ENCODE results near the gene CLPX. TPM values are rescaled to one million over a fixed set of nuclear protein-coding genes. Genes with fewer than 3 reads are reported as not detected.

The CLPX gene
- total and polyA plus RNA-seq, 9 donors: 30.0 to 45.9 (median 39.9) TPM

DNA sequence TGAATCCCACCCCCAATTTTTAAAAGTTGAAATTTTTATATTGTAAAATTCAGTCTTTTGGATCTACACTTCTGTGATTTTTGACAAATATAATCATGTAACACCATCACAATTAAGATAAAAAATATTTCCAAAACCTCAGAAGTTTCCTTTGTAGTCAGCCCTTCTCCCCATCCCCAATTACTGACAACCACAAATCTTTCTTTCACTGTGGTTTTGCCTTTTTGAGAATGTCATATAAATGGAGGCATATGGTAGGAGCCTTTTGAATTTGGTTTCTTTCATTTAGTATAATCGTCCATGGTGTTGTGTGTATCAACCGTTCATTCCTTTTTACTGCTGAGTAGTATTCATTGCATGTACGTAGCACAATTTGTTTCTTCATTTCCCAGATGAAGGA lies 34.0 kb upstream of the CLPX start:
- Histone ChIP-seq H3K4me3 (ENCODE audit: low read length) (no peak overlapping the region), H3K9me3 (replicated peaks; ENCODE audit: control insufficient read depth, low read depth, low read length) (no peaks in the 10 kb centered on the region), H3K27me3 (ENCODE audit: control insufficient read depth, insufficient read depth, low read length) (no peaks in the 10 kb centered on the region), H3K27ac (ENCODE audit: low read length) (no peak overlapping the region), H3K36me3 (ENCODE audit: control insufficient read depth, insufficient read depth, low read length) (no peaks in the 10 kb centered on the region), H3K4me1 (ENCODE audit: control insufficient read depth, insufficient read depth, low read length) (peaks cover 3% of the 10 kb centered on the region)
- no CpG with 5 or more reads among the region's 3 CpGs for WGBS (ENCODE audit: insufficient coverage)
- no peak for DNase-seq

DNA sequence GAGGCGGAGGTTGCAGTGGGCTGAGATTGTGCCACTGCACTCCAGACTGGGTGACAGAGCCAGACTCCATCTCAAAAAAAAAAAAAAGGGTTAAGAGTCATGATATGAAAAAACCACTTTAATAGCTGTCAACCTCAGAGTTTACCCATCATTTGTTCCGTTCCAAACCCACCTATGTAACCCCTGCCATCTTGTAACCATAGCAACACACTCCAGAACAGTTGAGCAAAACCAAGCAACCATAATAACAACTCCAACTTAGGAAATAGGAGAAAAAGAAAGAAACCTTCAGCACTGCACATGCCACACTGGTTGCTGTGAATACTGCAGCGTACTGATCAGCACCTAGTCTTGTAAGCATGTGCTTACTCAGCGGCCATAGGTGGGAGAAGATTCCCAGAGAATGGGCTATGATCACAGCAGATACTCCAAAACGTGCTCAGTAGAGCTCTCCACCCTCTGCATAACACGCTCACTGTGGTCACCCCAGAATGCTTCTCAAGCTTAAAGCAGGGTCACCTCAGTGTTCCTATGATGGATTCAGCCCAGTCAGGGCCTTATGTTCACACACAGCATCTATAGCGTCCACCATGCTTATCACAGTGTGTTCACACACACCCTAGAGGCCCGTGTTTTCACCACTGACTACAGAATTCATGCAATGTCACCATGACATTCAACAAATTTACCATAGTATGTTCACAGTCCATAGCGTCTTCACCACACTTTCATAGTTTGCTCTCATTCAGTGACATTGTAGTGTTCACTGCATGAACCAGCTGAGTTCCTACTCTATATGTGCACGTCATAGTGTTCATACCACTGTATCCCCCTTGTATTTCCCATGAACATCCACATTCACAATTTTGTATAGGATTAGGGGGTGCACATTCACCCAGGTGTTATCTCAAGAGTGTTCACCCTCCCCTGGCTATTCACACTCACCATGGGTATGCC lies 32.7 kb upstream of the CLPX start:
- no peaks in the 10 kb centered on the region for H3K9me3 ChIP-seq (replicated peaks; ENCODE audit: control insufficient read depth, low read depth, low read length)
- H3K27ac ChIP-seq (ENCODE audit: low read length): no peak overlapping the region
- H3K27me3 ChIP-seq (ENCODE audit: control insufficient read depth, insufficient read depth, low read length): no peaks in the 10 kb centered on the region
- peaks cover 3% of the 10 kb centered on the region for H3K4me1 ChIP-seq (ENCODE audit: control insufficient read depth, insufficient read depth, low read length)
- no peak overlapping the region for H3K4me3 ChIP-seq (ENCODE audit: low read length)
- no peaks in the 10 kb centered on the region for H3K36me3 ChIP-seq (ENCODE audit: control insufficient read depth, insufficient read depth, low read length)
- DNase-seq: no peak
- whole genome bisulfite sequencing (ENCODE audit: insufficient coverage): 81% methylated on average over 8 of the region's 10 CpGs

DNA sequence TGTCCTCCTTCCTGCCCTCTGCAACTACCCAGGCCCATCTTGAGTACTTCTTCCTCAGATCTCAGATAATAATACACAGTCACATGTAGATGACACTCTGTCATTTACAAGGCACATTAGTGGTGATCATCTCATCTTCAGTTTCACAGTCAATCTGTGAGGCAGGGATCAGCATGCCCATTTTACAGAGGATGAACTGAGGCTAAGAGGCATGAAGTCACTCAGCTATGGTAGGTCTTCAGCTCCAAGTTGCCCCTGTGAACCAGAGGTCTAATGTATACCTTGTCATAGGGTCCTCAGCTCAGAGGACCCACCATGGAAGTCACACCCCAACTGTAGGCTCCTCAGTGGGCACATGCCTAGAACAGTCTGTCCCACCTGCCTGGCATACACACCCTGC lies 30.4 kb upstream of the CLPX start:
- no peak for DNase-seq
- peaks cover 23% of the 10 kb centered on the region for H3K4me1 ChIP-seq (ENCODE audit: control insufficient read depth, insufficient read depth, low read length)
- no peak overlapping the region for H3K4me3 ChIP-seq (ENCODE audit: low read length)
- H3K27me3 ChIP-seq (ENCODE audit: control insufficient read depth, insufficient read depth, low read length): no peaks in the 10 kb centered on the region
- H3K27ac ChIP-seq (ENCODE audit: low read length): no peak overlapping the region
- no peaks in the 10 kb centered on the region for H3K9me3 ChIP-seq (replicated peaks; ENCODE audit: control insufficient read depth, low read depth, low read length)
- no peaks in the 10 kb centered on the region for H3K36me3 ChIP-seq (ENCODE audit: control insufficient read depth, insufficient read depth, low read length)

DNA sequence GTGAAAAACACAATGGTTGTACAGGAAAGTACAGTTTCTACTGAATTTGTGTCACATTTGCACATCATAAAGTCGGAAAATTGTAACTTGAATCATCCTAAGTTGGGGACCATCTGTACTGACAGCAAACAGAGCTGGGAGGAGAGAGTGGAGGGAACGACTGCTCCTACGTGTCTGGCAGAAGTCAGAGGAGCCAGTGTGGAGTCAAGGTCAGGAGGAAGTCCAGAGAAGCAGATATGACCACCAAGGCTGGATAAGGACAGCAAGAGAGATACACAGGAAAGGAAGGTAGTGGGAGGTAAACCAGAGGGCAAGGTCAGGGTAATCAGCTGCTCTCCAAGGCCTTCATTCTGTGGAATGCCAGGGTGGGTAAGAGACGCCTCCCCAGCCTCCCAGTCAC lies 28.9 kb upstream of the CLPX start:
- H3K9me3 ChIP-seq (replicated peaks; ENCODE audit: control insufficient read depth, low read depth, low read length): no peaks in the 10 kb centered on the region
- no peak overlapping the region for H3K4me3 ChIP-seq (ENCODE audit: low read length)
- 69% methylated on average over 3 of the region's 4 CpGs for WGBS (ENCODE audit: insufficient coverage)
- H3K27ac ChIP-seq (ENCODE audit: low read length): no peak overlapping the region
- H3K4me1 ChIP-seq (ENCODE audit: control insufficient read depth, insufficient read depth, low read length): peaks cover 37% of the 10 kb centered on the region
- no peaks in the 10 kb centered on the region for H3K27me3 ChIP-seq (ENCODE audit: control insufficient read depth, insufficient read depth, low read length)
- no peak for DNase-seq
- H3K36me3 ChIP-seq (ENCODE audit: control insufficient read depth, insufficient read depth, low read length): no peaks in the 10 kb centered on the region

DNA sequence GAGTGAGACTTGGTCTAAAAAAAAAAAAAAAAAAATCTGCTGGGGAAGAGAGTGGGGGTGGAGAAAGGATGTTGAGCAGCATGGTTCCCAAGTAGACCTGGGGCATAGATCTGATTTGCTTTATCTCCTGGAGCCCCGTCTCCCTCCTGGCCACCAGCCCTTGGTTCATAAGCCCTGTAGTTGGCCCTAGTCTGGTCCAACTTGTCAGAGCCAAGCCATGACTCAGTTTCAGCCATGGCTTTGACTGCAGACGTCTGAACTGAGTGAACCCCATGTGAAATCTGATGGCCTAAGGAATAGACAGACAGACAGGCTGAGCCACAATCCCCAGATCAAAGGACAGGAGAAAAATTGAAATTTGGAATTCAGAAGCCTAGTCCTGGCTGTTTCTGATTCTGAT lies 28.1 kb upstream of the CLPX start:
- Histone ChIP-seq H3K27me3 (ENCODE audit: control insufficient read depth, insufficient read depth, low read length) (no peaks in the 10 kb centered on the region), H3K4me3 (ENCODE audit: low read length) (no peak overlapping the region), H3K27ac (ENCODE audit: low read length) (no peak overlapping the region), H3K4me1 (ENCODE audit: control insufficient read depth, insufficient read depth, low read length) (peaks cover 42% of the 10 kb centered on the region), H3K9me3 (replicated peaks; ENCODE audit: control insufficient read depth, low read depth, low read length) (no peaks in the 10 kb centered on the region), H3K36me3 (ENCODE audit: control insufficient read depth, insufficient read depth, low read length) (no peaks in the 10 kb centered on the region)
- WGBS (ENCODE audit: insufficient coverage): 53% methylated on average over 2 of the region's 2 CpGs
- no peak for DNase-seq

DNA sequence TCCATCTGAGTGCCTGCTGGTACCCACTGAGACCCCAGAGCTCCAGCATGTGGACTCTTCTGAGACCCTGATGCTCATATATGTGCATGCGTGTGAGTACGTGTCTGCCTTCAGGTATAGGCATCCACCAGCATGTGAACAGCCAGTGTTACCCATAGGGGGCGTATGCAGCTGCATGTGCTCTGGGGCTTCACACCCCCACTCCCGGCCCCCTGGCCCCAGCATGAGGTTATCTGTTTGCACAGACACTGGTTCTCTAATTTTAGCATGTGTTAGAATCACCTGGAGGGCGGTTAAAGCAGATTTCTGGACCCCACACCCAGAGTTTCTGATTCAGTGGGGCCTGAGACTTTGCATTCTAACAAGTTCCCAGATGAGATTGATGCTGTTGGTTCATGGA lies 27.0 kb upstream of the CLPX start:
- WGBS (ENCODE audit: insufficient coverage): 77% methylated on average over 4 of the region's 5 CpGs
- peak overlapping the region; percentile 65 for H3K27ac ChIP-seq (ENCODE audit: low read length)
- H3K9me3 ChIP-seq (replicated peaks; ENCODE audit: control insufficient read depth, low read depth, low read length): no peaks in the 10 kb centered on the region
- no peaks in the 10 kb centered on the region for H3K36me3 ChIP-seq (ENCODE audit: control insufficient read depth, insufficient read depth, low read length)
- no peak for DNase-seq
- peaks cover 48% of the 10 kb centered on the region for H3K4me1 ChIP-seq (ENCODE audit: control insufficient read depth, insufficient read depth, low read length)
- peaks cover 1% of the 10 kb centered on the region for H3K27me3 ChIP-seq (ENCODE audit: control insufficient read depth, insufficient read depth, low read length)
- H3K4me3 ChIP-seq (ENCODE audit: low read length): no peak overlapping the region

DNA sequence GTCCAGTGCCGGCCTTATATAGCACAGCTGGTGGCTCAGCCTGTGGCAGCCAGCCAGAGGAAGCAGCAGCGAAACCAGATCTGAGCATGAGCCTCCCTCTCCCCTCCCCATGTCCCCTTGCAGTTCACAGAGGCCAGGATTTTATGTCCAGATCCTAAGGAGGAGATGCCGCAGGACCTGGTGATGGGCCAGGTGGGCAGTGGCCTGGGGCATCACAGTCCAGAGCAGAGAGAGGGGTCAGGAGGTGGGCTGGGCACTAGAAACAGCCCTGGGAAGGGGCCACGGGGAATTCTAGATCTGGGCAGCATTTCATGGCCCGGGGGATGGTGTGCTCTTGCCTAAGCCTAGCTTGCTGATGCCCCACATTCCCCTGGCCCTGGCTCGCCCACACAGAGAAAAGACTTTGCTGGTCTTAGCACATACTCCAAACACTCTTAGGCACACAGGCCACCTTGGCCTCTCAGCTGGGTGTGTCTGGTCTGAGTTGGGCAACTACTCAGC lies 26.4 kb upstream of the CLPX start:
- no peak overlapping the region for H3K4me3 ChIP-seq (ENCODE audit: low read length)
- no peaks in the 10 kb centered on the region for H3K9me3 ChIP-seq (replicated peaks; ENCODE audit: control insufficient read depth, low read depth, low read length)
- 11% methylated on average over 2 of the region's 6 CpGs for WGBS (ENCODE audit: insufficient coverage)
- H3K27ac ChIP-seq (ENCODE audit: low read length): peak overlapping the region; percentile 65
- DNase-seq: peak; percentile 93
- H3K4me1 ChIP-seq (ENCODE audit: control insufficient read depth, insufficient read depth, low read length): peaks cover 50% of the 10 kb centered on the region
- H3K27me3 ChIP-seq (ENCODE audit: control insufficient read depth, insufficient read depth, low read length): peaks cover 2% of the 10 kb centered on the region
- H3K36me3 ChIP-seq (ENCODE audit: control insufficient read depth, insufficient read depth, low read length): no peaks in the 10 kb centered on the region

DNA sequence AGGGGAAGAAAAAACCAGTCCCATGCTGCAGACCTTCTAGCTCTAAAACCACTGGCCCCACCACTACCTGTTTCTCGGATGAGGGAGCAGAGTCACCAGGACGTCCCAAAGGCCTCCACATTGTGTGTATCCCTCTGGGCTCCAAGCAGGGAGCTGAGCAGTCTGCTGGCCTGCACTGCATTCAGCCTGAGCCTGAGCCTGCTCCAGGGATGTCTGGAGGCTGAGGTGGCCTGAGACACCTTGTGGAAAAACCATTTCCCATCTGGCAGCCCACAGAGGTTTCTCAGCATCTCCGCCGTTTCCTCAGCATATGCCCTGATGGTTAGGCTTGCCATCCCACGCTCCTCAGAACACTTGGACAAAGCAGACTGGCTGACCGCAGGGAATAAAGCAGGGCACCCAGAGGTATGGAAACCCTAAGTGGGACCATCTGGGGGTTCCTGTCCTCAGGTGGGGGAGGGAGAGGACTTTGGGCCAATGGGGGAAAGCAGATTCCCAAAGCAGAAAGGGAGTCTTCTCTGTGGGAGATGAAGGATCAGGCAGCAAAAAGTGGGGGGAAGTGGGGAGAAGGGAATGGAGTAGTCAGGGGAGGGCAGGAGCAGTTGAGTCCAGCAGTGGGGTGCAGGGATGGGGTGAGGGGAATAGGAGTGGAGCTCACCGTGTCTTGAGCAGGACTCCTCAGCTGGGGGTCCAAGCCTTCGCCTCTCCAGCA lies 25.8 kb upstream of the CLPX start, which contains the start of gene CILP:
TSS of gene CILP (minus strand) at position 704 of the 712 bp plus-strand sequence. CDS start 1,718 bp downstream, outside the sequence.
- Histone ChIP-seq H3K9me3 (replicated peaks; ENCODE audit: control insufficient read depth, low read depth, low read length) (no peaks in the 10 kb centered on the region), H3K36me3 (ENCODE audit: control insufficient read depth, insufficient read depth, low read length) (no peaks in the 10 kb centered on the region), H3K4me3 (ENCODE audit: low read length) (no peak within 1 kb of the TSS), H3K27me3 (ENCODE audit: control insufficient read depth, insufficient read depth, low read length) (peaks cover 2% of the 10 kb centered on the region), H3K4me1 (ENCODE audit: control insufficient read depth, insufficient read depth, low read length) (peaks cover 50% of the 10 kb centered on the region), H3K27ac (ENCODE audit: low read length) (peak within 1 kb of the TSS; percentile 71)
- WGBS (ENCODE audit: insufficient coverage): 31% methylated on average over 6 of the region's 8 CpGs
- DNase-seq: peak; percentile 76

DNA sequence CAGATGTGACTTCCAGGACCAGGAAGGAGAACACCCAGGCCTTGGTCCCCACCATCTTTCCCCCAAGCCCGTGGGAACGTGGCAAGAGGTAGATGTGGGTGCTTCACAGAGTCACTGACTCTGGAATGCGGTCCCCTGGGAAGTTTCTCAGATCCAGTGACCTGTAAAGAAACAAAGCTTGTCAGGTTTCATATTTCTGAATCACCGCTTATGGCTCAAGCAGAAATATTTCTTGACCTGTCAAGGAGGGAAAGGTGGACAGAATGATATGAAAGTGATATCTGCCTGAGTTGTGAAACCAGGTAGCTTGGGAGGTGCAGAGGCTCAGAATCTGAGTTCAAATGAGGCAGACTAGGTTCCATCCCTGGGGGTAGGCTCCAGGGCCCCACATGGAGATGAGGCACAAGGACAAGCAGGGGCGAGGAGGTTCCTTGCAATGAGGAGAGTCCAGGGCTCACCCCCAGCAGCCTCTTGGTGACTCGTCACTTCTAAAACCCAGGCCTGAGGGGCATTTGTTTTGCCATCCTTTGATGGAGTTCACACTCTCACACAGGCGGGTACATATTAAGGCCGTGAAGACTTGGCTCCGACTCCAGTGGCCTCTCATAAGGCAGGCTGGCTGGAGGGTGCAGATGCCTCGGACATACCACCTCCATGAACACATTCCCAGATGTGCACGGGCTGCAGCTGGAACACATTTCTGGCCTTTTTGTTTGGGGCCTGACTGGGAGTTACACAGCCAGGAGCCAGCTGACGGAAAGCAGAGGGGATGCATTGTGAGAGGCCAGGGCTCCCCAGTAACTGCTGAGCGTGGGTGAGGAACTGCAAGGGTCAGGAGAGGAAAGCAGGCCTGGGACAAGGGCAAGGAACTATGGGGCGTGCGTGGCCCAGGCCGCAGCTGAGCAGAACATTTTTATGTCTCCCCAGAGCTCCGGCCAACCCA lies 24.8 kb upstream of the CLPX start:
- H3K4me3 ChIP-seq (ENCODE audit: low read length): no peak overlapping the region
- DNase-seq: peak; percentile 84
- WGBS (ENCODE audit: insufficient coverage): 19% methylated on average over 8 of the region's 17 CpGs

More for the DNA sequence above, 24.8 kb upstream of the CLPX start:
- Histone ChIP-seq H3K27ac (ENCODE audit: low read length) (peak overlapping the region; percentile 71), H3K36me3 (ENCODE audit: control insufficient read depth, insufficient read depth, low read length) (no peaks in the 10 kb centered on the region), H3K27me3 (ENCODE audit: control insufficient read depth, insufficient read depth, low read length) (peaks cover 2% of the 10 kb centered on the region), H3K4me1 (ENCODE audit: control insufficient read depth, insufficient read depth, low read length) (peaks cover 55% of the 10 kb centered on the region), H3K9me3 (replicated peaks; ENCODE audit: control insufficient read depth, low read depth, low read length) (no peaks in the 10 kb centered on the region)
